ENCODE results near the gene XAGE5. TPM values are rescaled to one million over a fixed set of nuclear protein-coding genes. Genes with fewer than 3 reads are reported as not detected.
"Not testable (repeated sequence)": the region's sequence is repeated elsewhere in the genome, so short reads cannot be mapped to it uniquely, and the experiment has no call there.

The XAGE5 gene, protein sequence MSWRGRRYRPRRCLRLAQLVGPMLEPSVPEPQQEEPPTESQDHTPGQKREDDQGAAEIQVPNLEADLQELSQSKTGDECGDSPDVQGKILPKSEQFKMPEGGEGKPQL
- not detected for total RNA-seq
- long read RNA-seq = 0 reads

DNA sequence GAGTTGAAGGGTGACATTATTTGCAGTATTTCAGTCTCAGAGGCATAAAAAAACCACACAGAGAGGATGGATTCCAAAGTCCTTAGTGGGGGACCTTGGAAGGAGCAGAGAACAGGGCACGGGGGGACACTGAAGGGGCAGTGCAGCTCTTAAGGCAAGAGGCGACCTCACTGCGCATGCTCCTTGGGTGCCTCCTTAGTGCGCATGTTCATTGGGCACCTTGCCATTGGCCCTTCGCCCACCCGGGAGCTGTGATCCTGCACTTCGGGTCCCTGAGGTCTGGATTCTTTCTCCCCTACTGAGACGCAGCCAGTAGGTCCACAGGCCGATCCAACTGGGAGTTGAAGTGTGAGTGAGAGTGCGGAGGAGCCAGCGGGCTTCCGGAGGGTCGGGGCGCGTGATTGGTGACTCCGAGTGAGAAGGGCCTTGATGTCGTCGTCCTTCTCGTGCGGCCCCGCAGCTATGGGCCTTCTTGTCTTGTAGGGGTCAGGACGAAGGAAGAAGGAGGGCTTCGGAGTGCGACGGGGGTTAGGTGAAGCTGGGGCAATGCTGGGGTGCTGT is at the start of gene XAGE5:
XAGE5 (plus strand) TSS at position 223 of the 561 bp plus-strand sequence. CDS start 1,280 bp downstream, outside the sequence.
- no peak for ATAC-seq
- no peak for DNase-seq
- intact Hi-C loops (cut with DNase I, micrococcal nuclease) = no loop called here

DNA sequence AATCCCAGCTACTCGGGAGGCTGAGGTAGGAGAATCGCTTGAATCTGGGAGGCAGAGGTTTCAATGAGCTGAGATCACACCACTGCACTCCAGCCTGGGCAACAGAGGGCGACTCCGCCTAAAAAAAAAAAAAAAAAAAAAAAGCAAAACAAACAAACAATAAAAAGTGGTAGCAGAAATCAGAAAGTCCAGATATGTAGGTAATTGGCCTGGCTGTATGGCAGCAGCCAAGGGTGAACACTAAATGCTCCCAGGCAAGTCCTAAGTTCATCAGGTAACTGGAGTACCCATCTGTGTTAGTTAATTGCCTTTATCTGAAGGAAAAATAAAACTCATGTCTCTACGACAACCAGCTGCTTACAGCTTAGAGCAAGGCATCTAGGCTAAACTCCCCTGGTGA is 45.1 kb upstream of the XAGE5 start:
- DNase-seq; intact Hi-C loops (cut with DNase I, micrococcal nuclease): not testable (repeated sequence)
- ATAC-seq = peak; percentile 95

DNA sequence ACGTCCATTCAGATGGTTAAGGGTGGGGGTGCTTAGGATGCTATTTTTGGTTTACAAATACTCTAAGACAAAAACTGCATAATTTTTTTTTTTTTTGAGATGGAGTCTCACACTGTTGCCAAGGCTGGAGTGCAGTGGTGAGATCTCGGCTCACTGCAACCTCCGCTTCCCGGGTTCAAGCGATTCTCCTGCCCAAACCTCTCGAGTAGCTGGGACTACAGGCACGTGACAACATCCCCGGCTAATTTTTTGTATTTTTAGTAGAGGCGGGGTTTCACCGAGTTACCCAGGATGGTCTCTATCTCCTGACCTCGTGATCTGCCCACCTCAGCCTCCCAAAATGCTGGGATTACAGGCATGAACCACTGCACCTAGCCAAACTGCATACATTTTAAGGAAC is 37.6 kb upstream of the XAGE5 start:
- intact Hi-C loops (cut with DNase I, micrococcal nuclease); DNase-seq; ATAC-seq: not testable (repeated sequence)

DNA sequence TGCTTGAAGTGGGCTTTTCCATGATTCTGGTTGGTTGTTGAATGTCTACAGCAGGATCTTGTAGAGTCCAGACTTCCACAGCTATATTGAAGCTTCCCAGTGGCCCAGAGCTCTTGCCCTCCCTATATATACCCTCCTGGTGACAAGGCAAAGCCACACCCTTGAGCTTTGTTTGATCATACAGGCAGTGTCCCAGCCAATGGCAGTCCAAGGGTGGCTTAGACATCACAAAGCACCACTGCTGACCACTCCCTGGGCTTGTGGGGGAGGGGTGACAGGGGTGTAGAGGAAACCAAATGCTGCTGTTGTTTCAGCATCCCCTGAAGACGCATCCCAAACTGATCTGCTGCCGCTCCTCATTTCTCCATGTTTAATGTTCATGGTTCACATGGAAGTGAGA is 13.8 kb upstream of the XAGE5 start, which contains the start of gene SPANXN5:
SPANXN5 (minus strand) TSS at position 101 of the 400 bp plus-strand sequence; CDS start at position 22, 79 bp downstream.
- intact Hi-C loops (cut with DNase I, micrococcal nuclease); DNase-seq; ATAC-seq: not testable (repeated sequence)

DNA sequence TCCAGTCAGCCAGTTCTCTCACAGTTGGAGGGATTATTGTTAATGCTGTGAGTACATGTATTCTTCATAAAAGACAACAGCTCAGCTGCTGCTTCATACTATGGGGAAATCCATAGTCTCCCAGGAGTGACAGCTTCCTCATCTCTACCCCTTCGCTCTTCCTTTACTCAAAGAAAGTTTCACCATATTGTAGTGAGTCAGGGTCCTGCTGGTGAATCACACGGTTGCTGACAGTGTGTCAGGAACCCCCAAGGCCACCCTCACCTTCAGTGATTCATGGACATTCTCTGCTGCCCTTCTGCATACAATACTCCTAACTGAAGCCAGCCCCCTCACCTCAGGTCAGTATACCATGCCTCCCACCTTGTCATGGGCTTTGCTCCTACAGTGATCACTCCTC is 6.2 kb upstream of the XAGE5 start:
- ATAC-seq = not testable (repeated sequence)

DNA sequence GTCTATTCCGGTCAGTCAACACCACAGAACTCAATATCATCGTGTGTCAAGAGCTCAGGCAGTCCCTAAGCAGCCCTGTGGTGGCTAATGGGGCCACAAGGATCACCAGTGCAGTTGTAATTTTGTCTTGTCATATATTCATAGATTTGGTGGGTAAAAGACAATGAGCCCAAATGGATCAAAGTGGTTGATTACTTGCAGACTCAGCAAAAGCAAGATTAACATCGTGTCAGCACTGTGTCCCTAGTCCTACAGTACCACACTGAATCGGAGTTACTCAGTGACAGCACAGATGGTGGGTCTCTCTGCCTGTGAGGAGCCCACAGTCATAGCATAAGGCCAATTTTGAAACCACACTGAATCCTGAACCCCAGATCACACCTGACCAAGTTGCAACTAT is 8.7 kb downstream of the XAGE5 start:
- ATAC-seq = no peak
- intact Hi-C loops (cut with DNase I, micrococcal nuclease) = no loop called here
- DNase-seq = no peak

More for the DNA sequence above, 6.2 kb upstream of the XAGE5 start:
- intact Hi-C loops (cut with DNase I, micrococcal nuclease); DNase-seq: not testable (repeated sequence)

DNA sequence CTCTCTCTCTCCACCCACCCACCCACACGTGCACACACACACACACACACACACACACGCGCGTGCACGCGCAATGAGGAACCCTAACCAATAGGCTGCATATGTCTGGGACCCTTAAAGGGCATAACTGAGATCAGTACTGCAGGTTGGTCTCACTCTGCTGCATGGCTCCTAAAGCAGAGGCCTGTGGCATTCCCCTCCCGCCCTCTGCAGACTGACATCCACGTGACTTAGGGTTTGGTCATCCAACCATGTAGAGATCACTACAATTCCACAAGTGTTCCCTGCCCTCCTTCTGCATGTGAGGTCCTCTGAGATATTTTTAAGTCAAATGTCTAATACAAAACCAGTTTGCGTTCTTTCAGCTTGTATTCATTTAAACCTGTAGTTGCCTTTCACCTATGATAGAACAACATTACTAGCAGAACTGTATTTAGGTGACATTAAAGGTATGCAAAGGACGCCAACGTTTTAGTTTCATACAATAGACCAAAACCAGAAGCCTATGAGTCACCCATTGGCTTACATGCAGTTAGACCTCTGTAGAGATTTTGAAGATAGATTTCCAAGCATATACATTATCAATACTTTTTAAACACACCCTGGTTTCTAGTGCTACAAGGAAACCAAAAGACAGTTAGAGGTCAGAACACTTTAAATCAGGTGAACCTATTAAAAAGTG is 10.1 kb downstream of the XAGE5 start:
- no peak for DNase-seq
- intact Hi-C loops (cut with DNase I, micrococcal nuclease) = no loop called here
- ATAC-seq = no peak

DNA sequence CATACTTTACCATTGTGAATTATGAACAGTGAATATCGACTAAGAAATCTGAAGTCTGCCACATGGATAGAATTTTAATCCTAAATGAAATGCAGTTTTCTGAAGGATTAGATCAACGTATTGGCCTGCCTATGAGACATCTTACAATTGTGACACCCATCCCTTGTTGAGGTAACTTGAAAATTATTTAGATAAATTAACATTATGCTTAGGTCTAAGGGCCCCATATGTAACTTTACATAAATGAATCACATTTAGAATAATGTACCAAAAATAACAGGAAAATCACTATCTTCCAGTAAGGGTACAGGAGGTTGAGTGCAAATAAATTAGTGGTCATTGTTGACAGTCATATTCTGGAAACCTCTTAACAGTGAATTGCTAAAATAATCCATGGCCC is 13.5 kb downstream of the XAGE5 start:
- DNase-seq (no peak), ATAC-seq (no peak)

DNA sequence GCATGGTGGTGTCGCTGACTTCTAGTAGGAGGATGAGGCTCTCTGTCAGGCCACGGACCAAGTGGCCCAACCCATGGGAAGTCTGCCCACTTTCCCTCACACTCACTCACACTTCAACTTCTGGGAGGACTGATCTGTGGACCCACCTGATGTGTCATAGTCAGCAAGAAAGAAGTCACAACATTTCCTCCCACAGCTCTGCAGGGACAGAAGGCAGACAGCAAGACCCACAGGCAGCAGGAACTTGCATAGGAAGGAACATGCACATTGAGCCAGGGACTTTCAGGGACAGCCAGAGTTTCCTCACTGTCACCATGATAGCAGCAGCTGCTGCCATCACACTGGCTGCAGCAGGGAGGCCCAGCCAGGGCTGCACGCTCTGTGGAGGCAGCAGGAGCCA is 19.5 kb downstream of the XAGE5 start:
- intact Hi-C loops (cut with DNase I, micrococcal nuclease) = no loop called here
- ATAC-seq (no peak), DNase-seq (no peak)

More for the DNA sequence above, 13.5 kb downstream of the XAGE5 start:
- intact Hi-C loops (cut with DNase I, micrococcal nuclease) = no loop called here

DNA sequence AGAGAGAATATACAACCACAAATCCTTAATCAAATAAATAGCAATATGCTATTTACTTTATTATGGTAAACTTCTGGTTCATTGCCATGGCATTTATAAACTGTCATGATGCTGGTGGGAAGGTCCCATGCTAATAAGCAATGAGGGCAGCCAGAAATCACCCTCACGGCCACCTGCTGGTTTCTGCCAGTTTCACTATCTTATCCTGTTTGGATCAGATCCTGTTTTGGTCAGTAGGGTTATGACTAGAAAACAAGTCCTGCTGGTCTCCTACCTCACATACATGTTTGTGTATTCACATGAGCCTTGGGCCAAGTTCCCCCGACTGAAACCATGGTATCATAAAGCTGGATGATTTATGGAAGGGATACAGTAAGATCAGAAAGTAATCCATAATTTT is 28.1 kb downstream of the XAGE5 start:
- intact Hi-C loops (cut with DNase I, micrococcal nuclease) = no loop called here
- DNase-seq (no peak), ATAC-seq (no peak)

DNA sequence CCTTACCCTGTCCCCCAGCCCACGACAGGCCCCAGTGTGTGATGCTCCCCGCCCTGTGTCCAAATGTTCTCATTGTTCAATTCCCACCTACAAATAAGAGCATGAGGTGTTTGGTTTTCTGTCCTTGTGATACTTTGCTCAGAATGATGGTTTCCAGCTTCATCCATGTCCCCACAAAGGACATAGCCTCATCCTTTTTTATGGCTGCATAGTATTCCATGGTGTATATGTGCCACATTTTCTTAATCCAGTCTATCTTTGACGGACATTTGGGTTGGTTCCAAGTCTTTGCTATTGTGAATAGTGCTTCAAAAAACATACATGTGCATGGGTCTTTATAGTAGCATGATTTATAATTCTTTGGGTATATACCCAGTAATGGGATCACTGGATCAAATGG is 32.5 kb downstream of the XAGE5 start:
- ATAC-seq; DNase-seq; intact Hi-C loops (cut with DNase I, micrococcal nuclease): not testable (repeated sequence)

DNA sequence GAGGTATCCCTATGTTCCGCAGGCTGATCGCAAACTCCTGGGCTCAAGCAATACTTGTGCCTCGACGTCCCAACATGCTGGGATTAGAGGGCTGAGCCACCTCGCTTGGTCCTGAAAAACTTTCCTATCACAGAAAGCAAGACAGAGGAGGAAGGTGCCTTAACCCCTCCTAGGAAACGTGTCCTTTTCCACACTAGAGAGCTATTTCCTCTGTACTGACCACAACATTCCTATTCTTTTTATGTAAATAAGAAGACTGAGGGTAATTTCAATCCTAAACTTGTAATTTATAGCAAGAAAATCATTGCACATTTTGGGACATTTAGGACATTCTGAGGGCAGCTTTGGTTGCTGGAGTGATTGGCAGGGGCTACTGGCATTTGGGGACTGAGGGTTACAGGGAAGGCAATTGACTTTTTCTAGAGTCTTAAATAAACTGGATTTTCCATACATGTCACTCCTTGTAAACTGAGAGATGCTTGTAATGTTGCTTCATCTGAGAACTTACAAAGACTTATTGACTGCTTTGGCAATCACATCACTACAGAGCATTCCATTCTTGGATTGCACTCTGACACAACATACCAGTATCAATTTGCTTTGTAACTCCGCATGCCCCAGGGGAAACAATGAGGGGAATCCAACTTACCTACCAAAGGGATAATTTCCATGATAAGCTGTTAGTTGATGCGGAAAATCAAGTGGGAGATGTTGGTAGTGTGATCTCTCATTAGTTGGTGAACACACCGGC is 41.2 kb downstream of the XAGE5 start:
- no peak for DNase-seq
- intact Hi-C loops (cut with DNase I, micrococcal nuclease) = no loop called here
- ATAC-seq = no peak

DNA sequence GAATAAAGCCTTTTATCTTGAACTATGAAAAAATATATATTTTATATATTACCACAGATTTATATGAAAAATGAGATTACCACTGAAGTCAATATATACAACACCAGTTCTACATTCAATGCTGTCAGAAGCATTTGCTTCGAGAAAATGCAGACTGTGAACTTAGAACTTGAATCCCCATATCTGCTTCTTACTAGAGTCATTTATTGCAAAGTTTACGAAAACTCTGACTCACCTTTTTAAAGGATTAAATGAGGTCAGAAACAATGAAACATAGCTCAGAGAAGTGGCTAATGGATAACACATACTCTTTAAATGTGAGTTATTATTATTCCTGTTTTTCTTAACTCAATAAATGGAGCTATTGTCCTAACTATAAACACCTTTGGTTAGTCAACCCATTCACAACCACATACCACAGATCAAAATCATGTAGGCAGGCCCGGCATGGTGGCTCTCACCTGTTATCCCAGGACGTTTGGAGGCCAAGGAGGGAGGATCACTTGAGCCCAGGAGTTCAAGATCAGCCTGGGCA is 46.0 kb downstream of the XAGE5 start:
- DNase-seq; ATAC-seq; intact Hi-C loops (cut with DNase I, micrococcal nuclease): not testable (repeated sequence)

DNA sequence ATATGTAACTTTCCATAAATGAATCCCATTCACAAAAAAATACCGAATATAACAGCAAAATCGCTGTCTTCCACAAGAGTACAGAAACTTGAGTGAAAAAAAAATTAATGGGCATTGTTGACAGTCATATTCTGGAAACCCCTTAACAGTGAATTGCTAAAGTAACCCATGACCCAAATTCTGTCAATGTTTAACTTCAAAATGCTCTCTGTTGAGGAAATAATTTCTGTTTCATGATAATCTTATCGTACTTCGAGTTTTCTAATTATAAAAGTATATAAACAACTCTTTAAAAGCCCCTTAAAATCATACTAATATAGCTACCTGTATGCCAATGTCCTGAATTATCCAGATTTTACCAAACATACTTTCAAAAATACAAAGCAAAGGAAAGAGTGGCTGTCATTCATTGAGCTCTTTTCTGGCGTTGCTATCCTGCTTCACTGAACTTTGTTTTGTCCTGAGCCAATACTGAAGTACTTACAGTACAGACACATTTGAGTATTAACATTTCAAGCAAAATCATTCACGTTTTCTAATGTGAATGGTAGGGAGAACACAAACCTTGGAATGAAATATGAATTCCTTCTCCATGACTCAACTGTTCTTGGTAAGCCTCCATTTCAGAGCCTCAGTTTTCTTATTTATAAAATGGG is 54.4 kb downstream of the XAGE5 start:
- intact Hi-C loops (cut with DNase I, micrococcal nuclease) = no loop called here

More for the DNA sequence above, 54.4 kb downstream of the XAGE5 start:
- DNase-seq (no peak), ATAC-seq (peak; percentile 71)

Other genes with a start within 250 kb of the XAGE5 start
- not detected for gene SSX7, start 156.4 kb upstream of the XAGE5 start, total RNA-seq
- gene SSX2, start 104.1 kb upstream of the XAGE5 start, total RNA-seq = not detected
- not detected for gene SSX2B, start 60.0 kb upstream of the XAGE5 start, total RNA-seq
- not detected for gene SPANXN5, start 13.9 kb upstream of the XAGE5 start, total RNA-seq
- gene XAGE3, start 56.8 kb downstream of the XAGE5 start, total RNA-seq = not detected
- gene FAM156B, start 86.0 kb downstream of the XAGE5 start, total RNA-seq = 10 to 100 TPM; 10.6 to 12.6 TPM
- 10 to 100 TPM; 15.8 to 16.7 TPM for gene FAM156A, start 147.2 kb downstream of the XAGE5 start, total RNA-seq
- under 1 TPM; 0.55 to 0.67 TPM for gene GPR173, start 237.5 kb downstream of the XAGE5 start, total RNA-seq